ENCODE results near the gene PRELP.

The PRELP gene

GRCh38 chr1:203427451-203427850 is 48.2 kb upstream of the PRELP start:
- no peaks in the 10 kb centered on the region for H3F3A ChIP-seq (ENCODE audit: insufficient read depth, low read length)
- no peak for DNase-seq

GRCh38 chr1:203428981-203429599 is 46.5 kb upstream of the PRELP start:
- Histone ChIP-seq H3K9me2 (replicated peaks; ENCODE audit: insufficient read depth, low read length) (no peaks in the 10 kb centered on the region), H3K4me1 (ENCODE audit: low read length) (no peaks in the 10 kb centered on the region), H3K9ac (ENCODE audit: low read length) (no peak overlapping the region), H3K79me2 (ENCODE audit: low read length) (no peaks in the 10 kb centered on the region), H2AFZ (ENCODE audit: low read length) (no peak overlapping the region), H3K27me3 (replicated peaks; ENCODE audit: insufficient read depth, low read length) (no peaks in the 10 kb centered on the region), H3K36me3 (replicated peaks; ENCODE audit: insufficient read depth, low read length) (no peaks in the 10 kb centered on the region), H3K9me3 (replicated peaks; ENCODE audit: insufficient read depth, low read length) (no peaks in the 10 kb centered on the region), H3K27ac (ENCODE audit: low read length) (no peak overlapping the region), H3K4me2 (ENCODE audit: low read depth, low read length) (no peak overlapping the region), H3K4me3 (ENCODE audit: low read length) (no peak overlapping the region), H4K20me1 (ENCODE audit: insufficient read depth, low read length) (no peaks in the 10 kb centered on the region), H3F3A (ENCODE audit: insufficient read depth, low read length) (no peaks in the 10 kb centered on the region)
- DNase-seq: peak; percentile 23
- TF ChIP-seq EZH2phosphoT487 (IDR thresholded peaks at IDR 0.05; ENCODE audit: low read length): no peak
- TF ChIP-seq CTCF (IDR thresholded peaks at IDR 0.05; ENCODE audit: low read length): no peak
- TF ChIP-seq EZH2 (optimal IDR thresholded peaks at IDR 0.05; ENCODE audit: low read depth, low read length): no peak

More at GRCh38 chr1:203427451-203427850, 48.2 kb upstream of the PRELP start:
- Histone ChIP-seq H3K27me3 (replicated peaks; ENCODE audit: insufficient read depth, low read length) (no peaks in the 10 kb centered on the region), H3K4me1 (ENCODE audit: low read length) (no peaks in the 10 kb centered on the region), H3K79me2 (ENCODE audit: low read length) (no peaks in the 10 kb centered on the region), H3K9me2 (replicated peaks; ENCODE audit: insufficient read depth, low read length) (no peaks in the 10 kb centered on the region), H4K20me1 (ENCODE audit: insufficient read depth, low read length) (no peaks in the 10 kb centered on the region), H3K9me3 (replicated peaks; ENCODE audit: insufficient read depth, low read length) (no peaks in the 10 kb centered on the region), H3K36me3 (replicated peaks; ENCODE audit: insufficient read depth, low read length) (no peaks in the 10 kb centered on the region), H3K4me2 (ENCODE audit: low read depth, low read length) (no peak overlapping the region), H3K27ac (ENCODE audit: low read length) (no peak overlapping the region), H2AFZ (ENCODE audit: low read length) (no peak overlapping the region), H3K9ac (ENCODE audit: low read length) (no peak overlapping the region), H3K4me3 (ENCODE audit: low read length) (no peak overlapping the region)
- TF ChIP-seq EZH2phosphoT487 (IDR thresholded peaks at IDR 0.05; ENCODE audit: low read length) (no peak), CTCF (IDR thresholded peaks at IDR 0.05; ENCODE audit: low read length) (no peak), EZH2 (optimal IDR thresholded peaks at IDR 0.05; ENCODE audit: low read depth, low read length) (no peak)

- TF ChIP-seq CTCF (IDR thresholded peaks at IDR 0.05; ENCODE audit: low read length) (no peak), EZH2 (optimal IDR thresholded peaks at IDR 0.05; ENCODE audit: low read depth, low read length) (no peak), EZH2phosphoT487 (IDR thresholded peaks at IDR 0.05; ENCODE audit: low read length) (no peak)
- H4K20me1 ChIP-seq (ENCODE audit: insufficient read depth, low read length): no peaks in the 10 kb centered on the region
- H3K79me2 ChIP-seq (ENCODE audit: low read length): no peaks in the 10 kb centered on the region
- no peak overlapping the region for H3K4me2 ChIP-seq (ENCODE audit: low read depth, low read length)
- H3F3A ChIP-seq (ENCODE audit: insufficient read depth, low read length): no peaks in the 10 kb centered on the region
- no peak overlapping the region for H3K27ac ChIP-seq (ENCODE audit: low read length)
- no peaks in the 10 kb centered on the region for H3K27me3 ChIP-seq (replicated peaks; ENCODE audit: insufficient read depth, low read length)
- no peaks in the 10 kb centered on the region for H3K9me3 ChIP-seq (replicated peaks; ENCODE audit: insufficient read depth, low read length)
- H2AFZ ChIP-seq (ENCODE audit: low read length): no peak overlapping the region
- H3K9ac ChIP-seq (ENCODE audit: low read length): no peak overlapping the region
- no peaks in the 10 kb centered on the region for H3K4me1 ChIP-seq (ENCODE audit: low read length)
- no peak for DNase-seq
- no peaks in the 10 kb centered on the region for H3K36me3 ChIP-seq (replicated peaks; ENCODE audit: insufficient read depth, low read length)
- no peaks in the 10 kb centered on the region for H3K9me2 ChIP-seq (replicated peaks; ENCODE audit: insufficient read depth, low read length)
- H3K4me3 ChIP-seq (ENCODE audit: low read length): no peak overlapping the region
These were observed 40.0 kb upstream of the PRELP start for GRCh38 chr1:203435615-203436014.
